HepG2 (cell line): ENCODE results near the gene TXNRD1.

Experiments used
- BHLHE40 ChIP-seq: IDR thresholded peaks from 2 replicates; pipeline ENCODE4 v1.6.1; 2011; ENCODE audit warnings: low read length, improper control_type of control experiment
- CBX1 ChIP-seq: IDR thresholded peaks from one replicate; pipeline ENCODE4 v1.6.1; 2016; ENCODE audit warnings: antibody characterized with exemption, low read depth
- HIC2 ChIP-seq: sonication (generic); formaldehyde crosslinking; IDR thresholded peaks from 2 replicates; pipeline ENCODE4 v1.9.0; 2022; ENCODE audit warnings: low read depth, missing genetic modification reagents
- JUND ChIP-seq: sonication (generic); formaldehyde crosslinking; IDR thresholded peaks from 2 replicates; pipeline ENCODE4 v1.8.0; 2022; ENCODE audit warnings: mild to moderate bottlenecking, missing genetic modification reagents
- TBP ChIP-seq: sonication (generic); formaldehyde crosslinking; IDR thresholded peaks from 2 replicates; pipeline ENCODE4 v1.5.0; 2020; ENCODE audit warnings: missing genetic modification reagents
- ZBTB44 ChIP-seq: sonication (generic); formaldehyde crosslinking; IDR thresholded peaks from 2 replicates; pipeline ENCODE4 v1.4.0; 2020; ENCODE audit warnings: missing genetic modification reagents
- ZNF652 ChIP-seq: IDR thresholded peaks from 2 replicates; pipeline ENCODE4 v1.6.1; 2016; ENCODE audit warnings: low read depth, borderline replicate concordance

GRCh38 chr12:104360983-104361707 lies 145.6 kb downstream of the TXNRD1 start:
- TF ChIP-seq TBP (CRISPR knock-in tag) (no peak), CBX1 (no peak), HIC2 (CRISPR knock-in tag) (no peak), JUND (no peak), BHLHE40 (no peak), ZNF652 (no peak), ZBTB44 (CRISPR knock-in tag) (no peak)
